Mammary epithelial cell (primary cell): ENCODE results near the gene KAZN.
A peak's percentile ranks its signal among the peaks of the same experiment; 100 is the strongest.

Experiments used
- EZH2 ChIP-seq: IDR thresholded peaks from 2 replicates; pipeline ENCODE4 v1.6.1; 2012; ENCODE audit warnings: low read length, inconsistent platforms, borderline replicate concordance
- TF ChIP-seq, protein P1 (sequence below), 2 donors: IDR thresholded peaks in 1 of 2; conservative IDR thresholded peaks in 1 of 2; 2 replicates each; pipeline ENCODE4 v1.5.1; 2011 to 2012; ENCODE audit warnings: inconsistent platforms in 2 of 2, low read length in 2 of 2, mild to moderate bottlenecking in 2 of 2, control low read depth in 1 of 2, low read depth in 1 of 2; ENCODE audit not compliant: insufficient read depth in 1 of 2; ENCODE audit errors: extremely low read depth in 1 of 2

DNA sequence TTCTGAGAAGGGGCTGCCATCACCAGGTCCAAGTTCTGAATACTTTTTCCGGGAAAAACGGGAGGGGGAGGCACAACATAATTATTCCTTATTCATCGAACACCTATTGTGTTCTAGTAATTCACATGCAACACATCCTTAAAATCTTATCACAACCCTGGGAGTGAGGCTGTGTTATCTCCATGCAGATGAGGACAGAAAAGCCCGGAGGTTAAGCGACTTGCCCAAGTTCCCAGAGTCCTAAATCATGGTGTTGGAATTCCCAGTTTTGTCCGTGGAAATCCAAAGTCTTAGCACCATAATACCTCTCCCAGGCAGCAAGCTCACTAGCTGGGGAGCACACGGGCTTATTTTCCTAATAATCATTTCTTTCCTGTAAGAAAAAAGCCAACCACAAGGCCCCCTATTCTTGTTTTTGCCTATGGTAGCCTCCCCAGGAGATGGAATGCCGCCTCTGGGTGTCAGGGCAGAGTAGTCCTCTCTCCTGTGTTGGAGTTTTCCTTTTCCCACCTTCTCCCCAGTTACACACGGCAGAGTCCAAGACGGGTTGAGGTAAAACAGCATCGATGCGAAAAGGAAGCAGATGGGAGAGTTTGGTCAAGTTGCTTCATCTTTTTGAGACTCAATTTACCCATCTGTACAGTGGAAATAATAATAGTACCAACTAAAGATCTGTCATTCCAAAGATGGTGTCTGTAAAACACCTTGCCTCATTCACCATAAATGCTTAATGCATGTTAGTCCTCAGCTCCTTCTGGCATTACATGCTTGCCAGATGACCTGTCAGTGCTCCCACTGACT is 327.1 kb downstream of the KAZN start:
- TF ChIP-seq, protein P1, sequence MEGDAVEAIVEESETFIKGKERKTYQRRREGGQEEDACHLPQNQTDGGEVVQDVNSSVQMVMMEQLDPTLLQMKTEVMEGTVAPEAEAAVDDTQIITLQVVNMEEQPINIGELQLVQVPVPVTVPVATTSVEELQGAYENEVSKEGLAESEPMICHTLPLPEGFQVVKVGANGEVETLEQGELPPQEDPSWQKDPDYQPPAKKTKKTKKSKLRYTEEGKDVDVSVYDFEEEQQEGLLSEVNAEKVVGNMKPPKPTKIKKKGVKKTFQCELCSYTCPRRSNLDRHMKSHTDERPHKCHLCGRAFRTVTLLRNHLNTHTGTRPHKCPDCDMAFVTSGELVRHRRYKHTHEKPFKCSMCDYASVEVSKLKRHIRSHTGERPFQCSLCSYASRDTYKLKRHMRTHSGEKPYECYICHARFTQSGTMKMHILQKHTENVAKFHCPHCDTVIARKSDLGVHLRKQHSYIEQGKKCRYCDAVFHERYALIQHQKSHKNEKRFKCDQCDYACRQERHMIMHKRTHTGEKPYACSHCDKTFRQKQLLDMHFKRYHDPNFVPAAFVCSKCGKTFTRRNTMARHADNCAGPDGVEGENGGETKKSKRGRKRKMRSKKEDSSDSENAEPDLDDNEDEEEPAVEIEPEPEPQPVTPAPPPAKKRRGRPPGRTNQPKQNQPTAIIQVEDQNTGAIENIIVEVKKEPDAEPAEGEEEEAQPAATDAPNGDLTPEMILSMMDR (conservative IDR thresholded peaks at IDR 0.05 in 1 of 2, IDR thresholded peaks at IDR 0.05 in 1 of 2; ENCODE audit: extremely low read depth in 1 of 2, insufficient read depth in 1 of 2, low read depth in 1 of 2, low read length in 2 of 2), result peak in 1 of 2 donors; percentile 21
- TF ChIP-seq EZH2, result no peak
